Cardiac muscle cell (in vitro differentiated cells and primary cell): ENCODE measurements around the gene RNLS. TPM values are rescaled to one million over a fixed set of nuclear protein-coding genes. Genes with fewer than 3 reads are reported as not detected.

Experiments used
- DNase-seq, 2 donors: peaks; one replicate each; pipeline versions ENCODE4 v3.0.0 to v3.0.0-alpha.2; 2010 to 2017; ENCODE audit warnings: low read depth in 1 of 2, low spot score in 1 of 2
- H3K27ac ChIP-seq: fragments of 200-600 bp; sonication (generic); 2 replicates; pipeline ENCODE4 v1.5.1; 2016
- H3K27me3 ChIP-seq: fragments of 200-600 bp; sonication (generic); 2 replicates; pipeline ENCODE4 v1.6.0; 2016; ENCODE audit warnings: control low read depth
- H3K36me3 ChIP-seq: fragments of 200-600 bp; sonication (generic); 2 replicates; pipeline ENCODE4 v1.5.1; 2016; ENCODE audit warnings: control low read depth
- H3K4me1 ChIP-seq: fragments of 200-600 bp; sonication (generic); 2 replicates; pipeline ENCODE4 v1.8.1; 2017; ENCODE audit warnings: low read depth, mild to moderate bottlenecking, mixed run types
- H3K4me3 ChIP-seq: fragments of 200-600 bp; sonication (generic); 2 replicates; pipeline ENCODE4 v1.5.1; 2016; ENCODE audit warnings: mild to moderate bottlenecking
- H3K9me3 ChIP-seq: fragments of 200-600 bp; sonication (generic); 2 replicates; pipeline ENCODE4 v1.5.1; 2017; ENCODE audit warnings: low read depth, mild to moderate bottlenecking, control low read depth
- CTCF ChIP-seq: IDR thresholded peaks from 2 replicates; pipeline ENCODE4 v1.5.1; 2012; ENCODE audit warnings: low read depth, mild to moderate bottlenecking, low read length
- polyA plus RNA-seq: library from polyadenylated mRNA; unstranded; fragments of >200 nt; fragmentation: Nextera tagmentation; extraction: Ambion mirVana; gene quantifications from 2 replicates; pipeline ENCODE4 v1.2.1, GENCODE V29; 2016
- total RNA-seq: library from RNA; depleted of rRNA; stranded (reverse); fragments of >200 nt; gene quantifications from 2 replicates; pipeline ENCODE4 v1.2.3, GENCODE V29; 2016

RNLS gene
- total and polyA plus RNA-seq, 2 experiments from 2014 or later: 6.9 to 13.9 TPM

GRCh38 chr10:88507826-88508453, 75.2 kb downstream of the RNLS start:
- H3K9me3 ChIP-seq: no peaks in the 10 kb centered on the region
- TF ChIP-seq CTCF: no peak
- peaks cover 4% of the 10 kb centered on the region for H3K4me1 ChIP-seq
- H3K27me3 ChIP-seq: no peaks in the 10 kb centered on the region
- no peak overlapping the region for H3K27ac ChIP-seq
- no peaks in the 10 kb centered on the region for H3K36me3 ChIP-seq
- DNase-seq: no peak
- no peak overlapping the region for H3K4me3 ChIP-seq

- Histone ChIP-seq H3K36me3 (no peaks in the 10 kb centered on the region), H3K4me1 (peaks cover 4% of the 10 kb centered on the region), H3K9me3 (no peaks in the 10 kb centered on the region), H3K27me3 (no peaks in the 10 kb centered on the region), H3K4me3 (no peak overlapping the region), H3K27ac (no peak overlapping the region)
- no peak for TF ChIP-seq CTCF
- no peak for DNase-seq
Observed at GRCh38 chr10:88507404-88507803, 75.7 kb downstream of the RNLS start.

GRCh38 chr10:88505680-88506215, 77.4 kb downstream of the RNLS start:
- TF ChIP-seq CTCF: no peak
- H3K4me3 ChIP-seq: no peak overlapping the region
- no peaks in the 10 kb centered on the region for H3K9me3 ChIP-seq
- no peaks in the 10 kb centered on the region for H3K36me3 ChIP-seq
- no peak for DNase-seq
- no peak overlapping the region for H3K27ac ChIP-seq
- H3K27me3 ChIP-seq: no peaks in the 10 kb centered on the region
- peaks cover 4% of the 10 kb centered on the region for H3K4me1 ChIP-seq

GRCh38 chr10:88505265-88505664, 77.9 kb downstream of the RNLS start:
- H3K27ac ChIP-seq: no peak overlapping the region
- peaks cover 4% of the 10 kb centered on the region for H3K4me1 ChIP-seq
- no peaks in the 10 kb centered on the region for H3K9me3 ChIP-seq
- TF ChIP-seq CTCF: no peak
- no peaks in the 10 kb centered on the region for H3K36me3 ChIP-seq
- H3K4me3 ChIP-seq: no peak overlapping the region
- no peaks in the 10 kb centered on the region for H3K27me3 ChIP-seq
- DNase-seq: no peak

- no peaks in the 10 kb centered on the region for H3K4me1 ChIP-seq
- peak in 1 of 2 donors; percentile 74 for DNase-seq
- no peaks in the 10 kb centered on the region for H3K9me3 ChIP-seq
- no peaks in the 10 kb centered on the region for H3K36me3 ChIP-seq
- H3K27ac ChIP-seq: no peak overlapping the region
- H3K27me3 ChIP-seq: no peaks in the 10 kb centered on the region
- TF ChIP-seq CTCF: no peak
- H3K4me3 ChIP-seq: no peak overlapping the region
Observed at GRCh38 chr10:88500656-88501055, 82.5 kb downstream of the RNLS start.
